SJSA1 (cell line): ENCODE data around the gene JAK2. TPM values are rescaled to one million over a fixed set of nuclear protein-coding genes. Genes with fewer than 3 reads are reported as not detected.
"Not testable (repeated sequence)": the region's sequence is repeated elsewhere in the genome, so short reads cannot be mapped to it uniquely, and the experiment has no call there.

Experiments
- DNase-seq, 2 experiments: peaks; one replicate each; pipeline ENCODE4 v3.0.0-alpha.2; 2015 to 2020; ENCODE audit warnings: low spot score in 2 of 2, low read depth in 1 of 2
- H3K27ac ChIP-seq: fragments of 250-450 bp; sonication (Bioruptor Pico); 2 replicates; pipeline ENCODE4 v1.5.1; 2020; ENCODE audit warnings: mild to moderate bottlenecking, moderate library complexity
- H3K27me3 ChIP-seq: fragments of 250-450 bp; sonication (Bioruptor Pico); replicated peaks from 2 replicates; pipeline ENCODE4 v1.5.1; 2020; ENCODE audit warnings: mild to moderate bottlenecking, moderate library complexity
- H3K36me3 ChIP-seq: fragments of 250-450 bp; sonication (Bioruptor Pico); 2 replicates; pipeline ENCODE4 v1.5.1; 2020; ENCODE audit warnings: mild to moderate bottlenecking
- H3K4me1 ChIP-seq: fragments of 250-450 bp; sonication (Bioruptor Pico); replicated peaks from 2 replicates; pipeline ENCODE4 v1.6.1; 2021; ENCODE audit warnings: mild to moderate bottlenecking
- H3K4me3 ChIP-seq: fragments of 250-450 bp; sonication (Bioruptor Pico); 2 replicates; pipeline ENCODE4 v1.5.1; 2020; ENCODE audit warnings: mild to moderate bottlenecking
- H3K9me3 ChIP-seq: fragments of 250-450 bp; sonication (Bioruptor Pico); replicated peaks from 2 replicates; pipeline ENCODE4 v1.5.1; 2020; ENCODE audit warnings: mild to moderate bottlenecking
- total RNA-seq: library from RNA; depleted of rRNA; stranded (reverse); fragments of >200 nt; shearing (Covaris generic); gene quantifications from 2 replicates; pipeline ENCODE4 v1.2.3, GENCODE V29; 2014

Gene JAK2
- total RNA-seq, 1 experiment from 2014 or later: 5.7 TPM

DNA sequence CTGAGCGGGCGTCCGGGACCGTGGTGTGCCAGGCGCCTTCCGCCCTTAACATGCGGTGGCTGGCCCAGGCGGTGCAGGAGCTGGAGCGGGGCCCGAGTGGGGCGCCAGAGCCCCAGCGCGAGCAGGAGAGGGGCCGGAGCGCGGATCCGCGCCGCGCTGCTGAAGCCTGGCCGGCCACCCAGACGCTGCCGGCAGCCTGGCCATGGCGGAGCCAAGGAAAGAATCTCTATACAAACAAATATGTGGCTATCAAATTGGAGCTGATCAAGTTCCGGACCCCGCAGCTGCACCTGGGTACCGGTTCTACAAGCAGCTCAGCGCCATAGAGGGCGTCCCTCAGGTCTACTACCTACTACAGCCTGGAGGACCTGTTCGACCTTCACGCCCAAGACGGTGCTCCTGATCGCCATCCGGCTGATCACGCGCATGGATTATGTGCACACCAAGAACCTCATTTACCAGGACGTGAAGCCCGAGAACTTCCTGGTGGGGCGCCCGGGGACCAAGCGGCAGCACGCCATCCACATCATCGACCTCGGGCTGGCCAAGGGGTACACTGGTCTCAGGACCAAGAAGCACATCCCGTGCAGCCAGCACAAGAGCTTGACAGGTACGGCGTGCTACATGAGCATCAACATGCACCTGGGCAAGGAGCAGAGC, 55.8 kb downstream of the JAK2 start:
- peaks cover 4% of the 10 kb centered on the region; the same call in 1 of the 2 replicates for H3K36me3 ChIP-seq
- no peak overlapping the region for H3K4me3 ChIP-seq
- no peak for DNase-seq
- no peaks in the 10 kb centered on the region for H3K9me3 ChIP-seq
- no peaks in the 10 kb centered on the region for H3K4me1 ChIP-seq
- no peak overlapping the region for H3K27ac ChIP-seq
- H3K27me3 ChIP-seq: no peaks in the 10 kb centered on the region

DNA sequence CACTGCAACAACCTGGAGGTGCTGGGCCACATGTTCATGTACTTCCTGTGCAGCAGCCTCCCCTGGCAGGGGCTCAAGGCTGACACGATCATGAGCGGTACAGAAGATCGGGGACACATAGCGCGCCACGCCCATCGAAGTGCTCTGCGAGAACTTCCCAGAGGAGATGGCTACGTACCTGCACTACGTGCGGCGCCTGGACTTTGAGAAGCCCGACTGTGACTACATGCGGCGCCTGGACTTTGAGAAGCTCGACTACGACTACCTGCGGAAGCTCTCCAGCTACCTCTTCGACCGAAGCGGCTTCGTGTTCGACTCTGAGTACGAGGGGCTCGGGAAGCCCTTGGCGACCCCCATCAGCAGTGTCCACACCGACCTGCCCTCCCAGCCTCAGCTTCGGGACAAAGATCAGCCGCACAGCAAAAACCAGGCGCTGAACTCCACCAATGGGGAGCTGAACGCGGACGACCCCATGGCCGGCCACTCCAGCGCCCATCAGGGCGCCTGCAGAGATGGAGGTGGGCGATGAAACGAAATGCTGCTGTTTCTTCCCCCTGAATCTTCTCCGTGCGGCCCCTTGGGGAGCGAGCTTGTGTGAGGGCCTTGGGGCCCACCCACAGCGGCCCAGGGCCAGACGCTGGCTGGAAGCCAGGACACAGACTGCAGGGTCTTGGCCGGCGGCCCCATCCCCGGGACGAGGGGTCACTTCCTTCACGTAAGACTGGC, 56.5 kb downstream of the JAK2 start:
- Histone ChIP-seq H3K27ac (no peak overlapping the region), H3K4me3 (no peak overlapping the region), H3K9me3 (no peaks in the 10 kb centered on the region), H3K4me1 (no peaks in the 10 kb centered on the region), H3K27me3 (no peaks in the 10 kb centered on the region), H3K36me3 (peaks cover 4% of the 10 kb centered on the region; the same call in 1 of the 2 replicates)
- DNase-seq: no peak

DNA sequence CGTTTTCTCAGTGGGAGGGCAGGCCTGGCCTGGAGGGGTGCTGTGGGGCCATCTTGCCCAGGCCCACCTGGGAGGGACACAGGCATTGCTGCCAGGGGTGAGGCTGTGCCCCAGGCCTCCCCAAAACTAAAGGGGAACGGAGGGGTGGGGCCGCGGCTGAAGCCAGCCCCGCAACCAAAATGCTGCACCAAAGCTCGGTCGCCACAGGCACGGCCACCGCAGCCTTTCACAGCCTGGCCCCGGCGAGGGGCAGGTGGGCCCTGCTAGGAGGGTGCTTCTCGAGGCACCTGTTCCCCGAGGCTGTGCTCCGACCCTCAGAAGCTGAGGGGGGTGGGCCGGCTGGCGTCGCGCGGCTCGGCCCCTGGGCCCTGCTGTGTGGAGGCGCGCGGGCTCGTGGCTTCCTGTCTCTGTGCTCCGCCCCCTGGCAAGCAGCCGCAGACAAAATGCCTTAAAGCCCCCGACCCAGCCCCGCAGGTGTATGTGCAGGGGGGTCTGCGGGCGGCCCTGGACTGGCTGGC, 57.6 kb downstream of the JAK2 start:
- H3K27me3 ChIP-seq: no peaks in the 10 kb centered on the region
- H3K9me3 ChIP-seq: no peaks in the 10 kb centered on the region
- no peak overlapping the region for H3K27ac ChIP-seq
- no peaks in the 10 kb centered on the region for H3K4me1 ChIP-seq
- peaks cover 4% of the 10 kb centered on the region; the same call in 1 of the 2 replicates for H3K36me3 ChIP-seq
- no peak for DNase-seq
- H3K4me3 ChIP-seq: no peak overlapping the region

DNA sequence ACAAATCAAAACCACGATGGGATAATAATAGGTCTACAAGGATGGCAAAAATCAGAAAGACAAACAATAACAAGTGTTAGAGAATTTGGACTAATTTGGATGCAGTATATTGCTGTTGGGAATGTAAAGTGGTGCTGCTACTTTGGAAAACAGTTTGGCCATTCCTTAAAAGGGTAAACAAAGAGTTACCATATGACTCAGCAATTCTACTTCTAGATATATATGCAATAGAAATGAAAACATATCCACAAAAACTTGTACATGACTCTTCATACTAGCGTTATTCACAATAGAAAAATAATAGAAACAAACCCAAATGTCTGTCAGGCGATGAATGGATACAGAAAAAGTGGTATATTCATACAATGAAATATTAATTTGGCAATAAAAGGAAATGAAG, 58.3 kb downstream of the JAK2 start:
- H3K9me3 ChIP-seq: no peaks in the 10 kb centered on the region
- H3K4me1 ChIP-seq: no peaks in the 10 kb centered on the region
- no peak overlapping the region for H3K27ac ChIP-seq
- H3K27me3 ChIP-seq: no peaks in the 10 kb centered on the region
- DNase-seq: no peak
- peaks cover 4% of the 10 kb centered on the region; the same call in 1 of the 2 replicates for H3K36me3 ChIP-seq
- no peak overlapping the region for H3K4me3 ChIP-seq

DNA sequence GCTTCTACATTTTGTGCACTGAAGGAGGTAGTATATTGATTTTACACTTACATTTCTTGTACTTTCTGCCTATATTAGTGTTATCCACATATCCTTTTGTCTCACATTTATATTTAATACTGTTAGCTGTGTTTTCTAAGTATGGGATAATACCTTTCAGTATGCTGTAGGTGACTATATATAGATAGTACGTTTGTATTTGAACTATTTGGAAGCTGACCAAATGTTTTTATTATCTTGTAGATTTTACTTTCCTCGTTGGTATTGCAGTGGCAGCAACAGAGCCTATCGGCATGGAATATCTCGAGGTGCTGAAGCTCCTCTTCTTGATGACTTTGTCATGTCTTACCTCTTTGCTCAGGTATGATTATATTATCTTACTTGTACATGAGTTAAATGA, 59.1 kb downstream of the JAK2 start:
- Histone ChIP-seq H3K27ac (no peak overlapping the region), H3K36me3 (peaks cover 4% of the 10 kb centered on the region; the same call in 1 of the 2 replicates), H3K9me3 (no peaks in the 10 kb centered on the region), H3K4me1 (no peaks in the 10 kb centered on the region), H3K4me3 (no peak overlapping the region), H3K27me3 (no peaks in the 10 kb centered on the region)
- no peak for DNase-seq

DNA sequence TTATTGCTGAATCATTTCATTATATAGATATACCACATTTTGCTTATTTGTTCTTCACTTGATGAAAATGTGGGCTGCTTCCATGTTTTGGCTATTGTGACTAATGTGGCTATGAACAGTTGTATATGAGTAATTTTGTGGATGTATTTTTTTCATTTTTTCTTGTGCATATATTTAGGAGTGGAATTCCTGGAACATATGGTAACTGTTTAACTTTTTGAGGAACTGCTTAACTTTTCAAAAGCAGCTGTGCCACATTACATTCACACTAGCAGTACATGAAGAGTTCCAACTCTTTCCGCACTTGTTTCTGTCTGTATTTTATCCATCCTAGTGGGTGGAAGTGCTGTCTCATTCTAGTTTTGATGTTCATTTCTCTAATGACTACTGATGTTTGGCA, 67.8 kb downstream of the JAK2 start:
- H3K27me3 ChIP-seq: no peaks in the 10 kb centered on the region
- no peaks in the 10 kb centered on the region for H3K4me1 ChIP-seq
- no peaks in the 10 kb centered on the region for H3K9me3 ChIP-seq
- H3K36me3 ChIP-seq: no peaks in the 10 kb centered on the region
- no peak for DNase-seq
- no peak overlapping the region for H3K4me3 ChIP-seq
- H3K27ac ChIP-seq: no peak overlapping the region

DNA sequence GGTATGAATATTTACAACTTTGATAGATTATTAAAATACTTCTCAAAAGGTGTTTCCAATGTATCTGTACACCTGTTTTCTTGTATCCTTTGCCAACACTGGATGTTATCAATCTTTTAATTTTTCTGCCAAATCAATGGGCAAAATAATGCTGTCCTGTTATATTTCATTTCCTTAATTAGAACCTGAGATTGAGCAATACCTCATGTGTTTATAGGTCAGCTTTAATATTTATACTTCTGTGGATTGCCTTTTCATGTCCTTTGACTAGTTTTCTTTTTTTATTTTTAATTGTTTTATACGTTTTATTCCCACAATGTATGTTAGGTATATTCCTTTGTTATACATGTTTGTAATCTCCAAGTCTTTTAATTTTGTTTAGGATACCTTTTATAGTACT, 77.6 kb downstream of the JAK2 start:
- Histone ChIP-seq H3K36me3 (no peaks in the 10 kb centered on the region), H3K4me1 (no peaks in the 10 kb centered on the region), H3K27me3 (no peaks in the 10 kb centered on the region), H3K27ac (no peak overlapping the region), H3K4me3 (no peak overlapping the region), H3K9me3 (no peaks in the 10 kb centered on the region)
- DNase-seq: no peak

DNA sequence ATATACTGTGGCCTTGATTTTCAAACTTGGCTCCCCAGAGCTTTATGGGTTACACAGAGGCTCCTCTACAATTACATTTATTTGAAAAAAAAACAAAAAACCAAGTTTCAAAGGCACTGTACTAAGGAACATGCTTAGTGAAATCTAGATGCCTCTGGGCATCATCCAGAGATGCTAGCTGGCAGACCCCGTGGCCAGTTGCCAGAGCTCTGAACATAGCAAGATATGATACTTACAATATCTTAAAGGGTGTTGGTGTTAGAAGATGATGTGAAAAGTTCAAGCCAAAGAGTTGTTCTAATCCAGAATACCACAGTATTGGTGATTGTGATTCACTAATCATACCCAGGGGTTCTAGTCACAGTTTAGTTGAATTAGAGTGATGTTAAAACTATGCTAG, 87.8 kb downstream of the JAK2 start:
- H3K4me1 ChIP-seq: no peaks in the 10 kb centered on the region
- no peak overlapping the region for H3K27ac ChIP-seq
- H3K4me3 ChIP-seq: no peak overlapping the region
- no peaks in the 10 kb centered on the region for H3K9me3 ChIP-seq
- no peak for DNase-seq
- H3K36me3 ChIP-seq: no peaks in the 10 kb centered on the region
- no peaks in the 10 kb centered on the region for H3K27me3 ChIP-seq

DNA sequence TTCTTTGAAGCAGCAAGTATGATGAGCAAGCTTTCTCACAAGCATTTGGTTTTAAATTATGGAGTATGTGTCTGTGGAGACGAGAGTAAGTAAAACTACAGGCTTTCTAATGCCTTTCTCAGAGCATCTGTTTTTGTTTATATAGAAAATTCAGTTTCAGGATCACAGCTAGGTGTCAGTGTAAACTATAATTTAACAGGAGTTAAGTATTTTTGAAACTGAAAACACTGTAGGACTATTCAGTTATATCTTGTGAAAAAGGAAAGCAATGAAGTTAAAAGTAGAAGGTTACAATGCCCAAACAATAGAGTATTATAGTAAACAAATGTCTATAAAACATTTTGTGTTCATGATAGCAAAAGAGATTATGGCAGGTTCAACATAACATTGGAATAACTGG, 88.6 kb downstream of the JAK2 start:
- Histone ChIP-seq H3K4me3 (no peak overlapping the region), H3K9me3 (no peaks in the 10 kb centered on the region), H3K4me1 (no peaks in the 10 kb centered on the region), H3K36me3 (no peaks in the 10 kb centered on the region), H3K27me3 (no peaks in the 10 kb centered on the region), H3K27ac (no peak overlapping the region)
- no peak for DNase-seq

DNA sequence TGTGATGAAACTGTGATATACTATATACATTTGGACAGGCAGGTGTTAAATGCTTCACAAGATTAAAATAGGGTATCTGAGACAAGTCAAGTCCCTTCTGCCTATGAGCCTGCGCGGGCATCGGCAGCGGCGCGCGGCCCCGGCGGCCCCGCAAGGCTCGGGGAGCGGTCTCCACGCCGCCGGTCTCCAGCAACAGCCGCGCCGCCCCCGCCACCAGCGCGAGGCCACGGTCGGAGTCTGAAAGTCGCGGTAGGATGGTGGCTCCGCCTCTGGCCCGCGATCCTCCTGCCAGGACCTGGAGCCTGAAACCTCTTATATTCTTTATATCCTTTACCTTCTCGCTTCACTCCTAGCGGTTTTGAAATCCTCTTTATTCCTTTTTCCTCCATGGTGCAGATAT, 100.9 kb downstream of the JAK2 start:
- Histone ChIP-seq H3K36me3 (no peaks in the 10 kb centered on the region), H3K9me3 (no peaks in the 10 kb centered on the region), H3K4me3 (no peak overlapping the region), H3K27ac (no peak overlapping the region), H3K27me3 (no peaks in the 10 kb centered on the region), H3K4me1 (no peaks in the 10 kb centered on the region)
- DNase-seq: no peak

DNA sequence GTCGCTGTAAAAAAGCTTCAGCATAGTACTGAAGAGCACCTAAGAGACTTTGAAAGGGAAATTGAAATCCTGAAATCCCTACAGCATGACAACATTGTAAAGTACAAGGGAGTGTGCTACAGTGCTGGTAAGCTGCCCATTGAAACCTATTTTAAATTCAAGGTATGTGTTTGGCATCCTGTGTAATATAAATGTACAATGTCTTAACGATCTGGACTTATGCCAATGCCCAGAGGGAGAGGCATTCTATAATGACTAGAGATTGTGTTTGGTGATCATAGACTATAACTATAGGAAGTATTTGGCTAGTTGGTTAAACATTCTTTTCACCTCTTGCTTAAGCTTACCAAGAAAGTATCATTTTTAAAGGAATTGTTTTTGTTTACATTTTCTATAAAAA, 104.7 kb downstream of the JAK2 start:
- Histone ChIP-seq H3K4me1 (no peaks in the 10 kb centered on the region), H3K27ac (no peak overlapping the region)
- DNase-seq: no peak

DNA sequence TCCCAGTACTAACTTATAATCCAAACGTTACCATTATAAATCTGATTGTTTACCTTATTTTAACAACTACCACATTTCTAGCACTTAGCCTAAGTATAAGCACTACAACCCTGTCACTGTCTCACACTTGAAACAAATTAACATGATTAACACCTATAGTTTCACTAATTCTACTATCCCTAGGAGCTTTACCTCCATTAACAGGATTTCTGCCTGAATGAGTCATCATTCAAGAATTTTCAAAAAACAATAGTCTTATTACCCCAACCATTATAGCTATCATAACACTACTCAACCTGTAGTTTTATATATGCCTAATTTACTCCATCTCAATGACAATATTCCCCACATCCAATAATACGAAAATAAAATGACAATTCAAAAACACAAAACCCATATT, 110.7 kb downstream of the JAK2 start:
- H3K36me3 ChIP-seq: 0 out of 2 replicates have a peak, but pooled peaks cover 3% of the 10 kb centered on the region
- DNase-seq: no peak
- no peaks in the 10 kb centered on the region for H3K9me3 ChIP-seq
- H3K27me3 ChIP-seq: no peaks in the 10 kb centered on the region
- H3K4me1 ChIP-seq: no peaks in the 10 kb centered on the region
- H3K27ac ChIP-seq: no peak overlapping the region
- no peak overlapping the region for H3K4me3 ChIP-seq

More for the DNA sequence above, 104.7 kb downstream of the JAK2 start:
- no peaks in the 10 kb centered on the region for H3K36me3 ChIP-seq
- H3K9me3 ChIP-seq: no peaks in the 10 kb centered on the region
- H3K4me3 ChIP-seq: no peak overlapping the region
- no peaks in the 10 kb centered on the region for H3K27me3 ChIP-seq

DNA sequence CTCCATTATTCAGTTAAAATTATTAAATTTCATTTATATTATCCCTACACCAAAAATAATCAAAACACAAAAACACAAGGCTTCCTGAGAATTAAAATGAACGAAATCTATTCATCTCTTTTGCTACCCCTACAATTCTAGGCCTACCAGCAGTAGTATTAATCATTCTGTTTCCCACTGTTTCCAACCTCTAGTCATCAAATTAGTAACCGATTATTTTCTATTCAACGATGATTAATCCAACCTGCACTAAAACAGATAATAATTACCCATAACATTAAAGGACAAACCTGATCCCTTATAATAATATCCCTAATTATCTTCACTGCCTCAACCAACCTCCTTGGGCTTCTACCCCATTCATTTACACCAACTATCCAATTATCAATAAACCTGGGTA, 114.4 kb downstream of the JAK2 start:
- H3K4me1 ChIP-seq: no peaks in the 10 kb centered on the region
- no peak overlapping the region for H3K4me3 ChIP-seq
- peaks cover 3% of the 10 kb centered on the region; the same call in 1 of the 2 replicates for H3K36me3 ChIP-seq
- H3K27me3 ChIP-seq: no peaks in the 10 kb centered on the region
- no peaks in the 10 kb centered on the region for H3K9me3 ChIP-seq
- DNase-seq: no peak
- no peak overlapping the region for H3K27ac ChIP-seq

DNA sequence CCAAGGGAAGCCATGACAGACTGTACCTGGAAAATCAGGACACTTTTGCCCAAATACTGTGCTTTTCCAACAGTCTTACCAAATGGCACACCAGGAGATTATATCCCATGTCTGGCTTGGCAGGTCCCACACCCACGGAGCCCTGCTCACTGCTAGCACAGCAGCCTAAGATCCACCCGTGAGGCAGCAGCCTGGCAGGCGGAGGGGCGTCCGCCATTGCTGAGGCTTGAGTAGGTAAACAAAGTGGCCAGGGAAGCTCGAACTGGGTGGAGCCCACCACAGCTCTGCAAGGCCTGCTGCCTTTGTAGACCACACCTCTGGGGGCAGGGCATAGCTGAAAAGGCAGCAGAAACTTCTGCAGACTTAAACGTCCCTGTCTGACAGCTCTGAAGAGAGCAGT, 116.1 kb downstream of the JAK2 start:
- H3K27me3 ChIP-seq, H3K4me3 ChIP-seq, DNase-seq, H3K27ac ChIP-seq, H3K4me1 ChIP-seq, H3K36me3 ChIP-seq, H3K9me3 ChIP-seq: not testable (repeated sequence)
